HepG2 (cell line): ENCODE measurements around the gene SYP. TPM values are rescaled to one million over a fixed set of nuclear protein-coding genes. Genes with fewer than 3 reads are reported as not detected.

ENCODE experiments used
- ZNF629 ChIP-seq: sonication (generic); formaldehyde crosslinking; conservative IDR thresholded peaks from 2 replicates; pipeline ENCODE4 v1.5.0; 2020; ENCODE audit warnings: missing genetic modification reagents
- polyA plus RNA-seq, 8 experiments: library from polyadenylated mRNA; depleted of rRNA in 3 of 8; stranded (reverse) in 7 of 8; unstranded in 1 of 8; fragments of >200 nt; fragmentation: Illumina TruSeq in 4 of 8; extraction: Trizol in 4 of 8; gene quantifications; 2 replicates each; pipeline versions ENCODE4 v1.2.1 to v1.2.3, GENCODE V29; 2011 to 2016; ENCODE audit warnings: low read depth in 4 of 8, missing spikeins in 1 of 8, mixed read lengths in 1 of 8; ENCODE audit not compliant: insufficient read depth in 1 of 8
- total RNA-seq, 5 experiments: library from RNA; depleted of rRNA; stranded (reverse); fragments of >200 nt; fragmentation: Illumina TruSeq; extraction: Trizol; gene quantifications; 2 replicates each; pipeline ENCODE4 v1.2.3, GENCODE V29; 2016; ENCODE audit warnings: low read depth in 1 of 5
- TF ChIP-seq, protein P1 (sequence below): sonication (generic); formaldehyde crosslinking; conservative IDR thresholded peaks from 2 replicates; pipeline ENCODE4 v1.8.0; 2022; ENCODE audit warnings: mild to moderate bottlenecking, moderate library complexity, missing genetic modification reagents
- TF ChIP-seq, protein P2 (sequence below): IDR thresholded peaks from 2 replicates; pipeline ENCODE4 v1.6.1; 2016; ENCODE audit warnings: low read depth, missing genetic modification reagents, missing compliant biosample characterization

Gene SYP
- total and polyA plus RNA-seq, 2 of the 13 experiments (the other 11 are each of a cell fraction or from before 2014, with no cell fraction given) = 2.0 to 2.5 TPM

DNA sequence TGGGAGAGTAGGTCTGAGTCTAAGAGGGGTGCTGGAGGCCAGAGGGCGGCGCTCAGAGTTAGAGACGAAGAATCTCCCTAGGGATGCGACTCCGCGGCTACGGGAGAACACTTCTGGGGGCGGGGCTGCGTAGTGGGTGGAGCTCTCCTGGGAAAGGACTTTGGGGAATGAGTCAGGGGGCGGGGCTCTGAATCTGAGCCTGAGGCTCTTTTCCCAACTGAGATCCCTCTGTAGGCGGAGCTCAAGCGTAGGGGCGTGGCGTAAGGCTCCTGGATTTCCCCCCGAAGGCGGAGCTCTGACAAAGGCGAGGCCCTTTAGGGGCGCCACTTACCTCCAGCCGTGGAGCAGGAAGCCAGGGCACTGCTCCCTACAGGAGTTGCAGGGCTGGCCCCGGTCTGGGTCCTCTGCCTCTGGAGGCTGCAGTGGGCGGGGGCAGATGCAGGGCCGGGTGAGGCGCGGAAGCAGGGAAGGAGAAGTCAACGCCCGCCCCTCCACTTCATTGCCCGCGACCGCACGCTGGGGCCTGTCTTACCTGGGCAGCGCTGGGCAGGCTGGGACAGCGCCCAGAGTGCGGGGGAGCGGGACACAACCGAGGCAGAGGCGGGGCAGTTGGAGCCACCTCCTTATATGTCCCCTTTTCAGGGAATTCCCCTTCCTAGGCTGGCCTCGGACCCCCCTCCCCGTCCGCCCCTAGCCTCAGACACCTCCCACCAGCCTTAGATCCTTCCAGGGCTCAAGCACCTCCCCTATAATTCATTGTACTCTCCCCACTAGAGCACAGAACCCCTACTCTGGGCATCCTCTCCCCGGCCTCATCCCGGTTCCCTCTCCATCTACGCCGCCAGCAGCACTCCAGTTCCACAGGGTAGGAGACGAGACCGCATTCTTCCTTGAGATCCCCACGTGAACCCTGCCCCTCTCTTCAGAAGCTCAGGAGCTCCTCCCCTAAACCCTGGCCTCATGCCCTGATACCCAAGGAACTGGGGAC lies 15.4 kb downstream of the SYP start (continued):
- TF ChIP-seq, protein P1, sequence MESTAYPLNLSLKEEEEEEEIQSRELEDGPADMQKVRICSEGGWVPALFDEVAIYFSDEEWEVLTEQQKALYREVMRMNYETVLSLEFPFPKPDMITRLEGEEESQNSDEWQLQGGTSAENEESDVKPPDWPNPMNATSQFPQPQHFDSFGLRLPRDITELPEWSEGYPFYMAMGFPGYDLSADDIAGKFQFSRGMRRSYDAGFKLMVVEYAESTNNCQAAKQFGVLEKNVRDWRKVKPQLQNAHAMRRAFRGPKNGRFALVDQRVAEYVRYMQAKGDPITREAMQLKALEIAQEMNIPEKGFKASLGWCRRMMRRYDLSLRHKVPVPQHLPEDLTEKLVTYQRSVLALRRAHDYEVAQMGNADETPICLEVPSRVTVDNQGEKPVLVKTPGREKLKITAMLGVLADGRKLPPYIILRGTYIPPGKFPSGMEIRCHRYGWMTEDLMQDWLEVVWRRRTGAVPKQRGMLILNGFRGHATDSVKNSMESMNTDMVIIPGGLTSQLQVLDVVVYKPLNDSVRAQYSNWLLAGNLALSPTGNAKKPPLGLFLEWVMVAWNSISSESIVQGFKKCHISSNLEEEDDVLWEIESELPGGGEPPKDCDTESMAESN (CRISPR knock-in tag) = no peak
- TF ChIP-seq, protein P2, sequence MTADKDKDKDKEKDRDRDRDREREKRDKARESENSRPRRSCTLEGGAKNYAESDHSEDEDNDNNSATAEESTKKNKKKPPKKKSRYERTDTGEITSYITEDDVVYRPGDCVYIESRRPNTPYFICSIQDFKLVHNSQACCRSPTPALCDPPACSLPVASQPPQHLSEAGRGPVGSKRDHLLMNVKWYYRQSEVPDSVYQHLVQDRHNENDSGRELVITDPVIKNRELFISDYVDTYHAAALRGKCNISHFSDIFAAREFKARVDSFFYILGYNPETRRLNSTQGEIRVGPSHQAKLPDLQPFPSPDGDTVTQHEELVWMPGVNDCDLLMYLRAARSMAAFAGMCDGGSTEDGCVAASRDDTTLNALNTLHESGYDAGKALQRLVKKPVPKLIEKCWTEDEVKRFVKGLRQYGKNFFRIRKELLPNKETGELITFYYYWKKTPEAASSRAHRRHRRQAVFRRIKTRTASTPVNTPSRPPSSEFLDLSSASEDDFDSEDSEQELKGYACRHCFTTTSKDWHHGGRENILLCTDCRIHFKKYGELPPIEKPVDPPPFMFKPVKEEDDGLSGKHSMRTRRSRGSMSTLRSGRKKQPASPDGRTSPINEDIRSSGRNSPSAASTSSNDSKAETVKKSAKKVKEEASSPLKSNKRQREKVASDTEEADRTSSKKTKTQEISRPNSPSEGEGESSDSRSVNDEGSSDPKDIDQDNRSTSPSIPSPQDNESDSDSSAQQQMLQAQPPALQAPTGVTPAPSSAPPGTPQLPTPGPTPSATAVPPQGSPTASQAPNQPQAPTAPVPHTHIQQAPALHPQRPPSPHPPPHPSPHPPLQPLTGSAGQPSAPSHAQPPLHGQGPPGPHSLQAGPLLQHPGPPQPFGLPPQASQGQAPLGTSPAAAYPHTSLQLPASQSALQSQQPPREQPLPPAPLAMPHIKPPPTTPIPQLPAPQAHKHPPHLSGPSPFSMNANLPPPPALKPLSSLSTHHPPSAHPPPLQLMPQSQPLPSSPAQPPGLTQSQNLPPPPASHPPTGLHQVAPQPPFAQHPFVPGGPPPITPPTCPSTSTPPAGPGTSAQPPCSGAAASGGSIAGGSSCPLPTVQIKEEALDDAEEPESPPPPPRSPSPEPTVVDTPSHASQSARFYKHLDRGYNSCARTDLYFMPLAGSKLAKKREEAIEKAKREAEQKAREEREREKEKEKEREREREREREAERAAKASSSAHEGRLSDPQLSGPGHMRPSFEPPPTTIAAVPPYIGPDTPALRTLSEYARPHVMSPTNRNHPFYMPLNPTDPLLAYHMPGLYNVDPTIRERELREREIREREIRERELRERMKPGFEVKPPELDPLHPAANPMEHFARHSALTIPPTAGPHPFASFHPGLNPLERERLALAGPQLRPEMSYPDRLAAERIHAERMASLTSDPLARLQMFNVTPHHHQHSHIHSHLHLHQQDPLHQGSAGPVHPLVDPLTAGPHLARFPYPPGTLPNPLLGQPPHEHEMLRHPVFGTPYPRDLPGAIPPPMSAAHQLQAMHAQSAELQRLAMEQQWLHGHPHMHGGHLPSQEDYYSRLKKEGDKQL (CRISPR knock-in tag) = no peak
- TF ChIP-seq ZNF629 (CRISPR knock-in tag) = no peak
